HL-60 (cell line): Measurements from ENCODE around the gene PLBD2.

Experiments
- DNase-seq, 2 experiments: peaks; one replicate each; pipeline ENCODE4 v3.0.0-alpha.2; 2010 to 2020; ENCODE audit warnings: low read depth in 1 of 2, low spot score in 1 of 2
- H3K27ac ChIP-seq: fragments of 250-450 bp; sonication (Bioruptor Pico); replicated peaks from 2 replicates; pipeline ENCODE4 v1.5.1; 2020; ENCODE audit warnings: mild to moderate bottlenecking, moderate library complexity
- H3K27me3 ChIP-seq: fragments of 250-450 bp; sonication (Bioruptor Pico); 2 replicates; pipeline ENCODE4 v1.5.1; 2021; ENCODE audit warnings: mild to moderate bottlenecking, moderate library complexity; ENCODE audit not compliant: insufficient read depth, poor library complexity, severe bottlenecking
- H3K4me3 ChIP-seq: replicated peaks from 2 replicates; pipeline ENCODE4 v1.5.1; 2011; ENCODE audit warnings: mild to moderate bottlenecking, control low read depth, low read length; ENCODE audit not compliant: insufficient read depth
- CTCF ChIP-seq: IDR thresholded peaks from one replicate; pipeline ENCODE4 v1.5.1; 2011; ENCODE audit warnings: low read length, control low read depth, inconsistent platforms; ENCODE audit not compliant: insufficient read depth
- GABPA ChIP-seq: IDR thresholded peaks from 2 replicates; pipeline ENCODE4 v1.6.1; 2012; ENCODE audit warnings: low read depth
- POLR2AphosphoS5 ChIP-seq: IDR thresholded peaks from 2 replicates; pipeline ENCODE4 v1.6.1; 2012; ENCODE audit warnings: low read depth
- REST ChIP-seq: IDR thresholded peaks from 2 replicates; pipeline ENCODE4 v1.6.1; 2012; ENCODE audit warnings: low read depth; ENCODE audit not compliant: insufficient replicate concordance
- SPI1 ChIP-seq: IDR thresholded peaks from 2 replicates; pipeline ENCODE4 v1.6.1; 2012; ENCODE audit warnings: low read depth, mild to moderate bottlenecking, borderline replicate concordance
- long read RNA-seq: library from polyadenylated mRNA; unstranded; transcript quantifications from one replicate; pipeline ENCODE4 v2.0.0, GENCODE V29; 2020

PLBD2 gene
- long read RNA-seq, full-length matches to known transcripts, result 7 of 8 reads
- long read RNA-seq, partial matches to known transcripts, result 1 of 8 reads
- long read RNA-seq, other reads (novel, unspliced or antisense), result 0 of 8 reads

- H3K27ac ChIP-seq, result peak within 1 kb of the TSS; percentile 48
- TF ChIP-seq POLR2AphosphoS5 (no peak), REST (peak; percentile 92), GABPA (no peak), SPI1 (peak; percentile 33; the same call in 1 of the 2 replicates), CTCF (no peak)
- H3K4me3 ChIP-seq, result peak within 1 kb of the TSS; percentile 87
- DNase-seq, result peak; percentile 90 to 91
- no peaks in the 10 kb centered on the region for H3K27me3 ChIP-seq
These were observed at the start of gene PLBD2 for GRCh38 chr12:113358381-113359132. TSS of gene PLBD2 (plus strand) at chr12:113358587. CDS start at chr12:113358601, 14 bp downstream.

- TF ChIP-seq GABPA (no peak), SPI1 (no peak), CTCF (no peak), POLR2AphosphoS5 (no peak), REST (no peak)
- Histone ChIP-seq H3K4me3 (no peak overlapping the region), H3K27me3 (no peaks in the 10 kb centered on the region), H3K27ac (no peak overlapping the region)
- peak in 1 of 2 experiments; percentile 29 for DNase-seq
These were observed 47.9 kb upstream of the PLBD2 start for GRCh38 chr12:113310489-113310888.

GRCh38 chr12:113314121-113314529 lies 44.3 kb upstream of the PLBD2 start:
- Histone ChIP-seq H3K27me3 (no peaks in the 10 kb centered on the region), H3K4me3 (no peak overlapping the region), H3K27ac (no peak overlapping the region)
- DNase-seq, result no peak
- TF ChIP-seq POLR2AphosphoS5, result no peak
- TF ChIP-seq GABPA, result no peak
- no peak for TF ChIP-seq SPI1
- no peak for TF ChIP-seq CTCF
- no peak for TF ChIP-seq REST
